ENCODE data around the gene AFMID. TPM values are rescaled to one million over a fixed set of nuclear protein-coding genes. Genes with fewer than 3 reads are reported as not detected.

AFMID gene
- total and polyA plus RNA-seq, 9 of the 15 experiments (the other 6 are each of a cell fraction or from before 2014, with no cell fraction given): 62.1 to 188 (median 74.4) TPM

GRCh38 chr17:78144736-78145641, 42.2 kb upstream of the AFMID start (continued):
- TF ChIP-seq MGA (IDR thresholded peaks at IDR 0.05) (peak; percentile 41; the same call in 1 of the 2 replicates), E2F6 (IDR thresholded peaks at IDR 0.05; ENCODE audit: borderline replicate concordance in 1 of 2, extremely low read depth in 1 of 2, insufficient read depth in 1 of 2, insufficient read length in 1 of 2, low read depth in 1 of 2, low read length in 1 of 2, poor library complexity in 1 of 2, severe bottlenecking in 1 of 2) (no peak), SETDB1 (IDR thresholded peaks at IDR 0.05; ENCODE audit: low read length) (no peak), ZNF253 (CRISPR knock-in tag; conservative IDR thresholded peaks at IDR 0.05) (no peak), SIN3B (IDR thresholded peaks at IDR 0.05; ENCODE audit: low read depth) (no peak), POLR2G (IDR thresholded peaks at IDR 0.05; ENCODE audit: low read depth, low read length) (peak; percentile 25; the same call in 1 of the 2 replicates), NFRKB (IDR thresholded peaks at IDR 0.05; ENCODE audit: low read depth) (no peak), CBFB (CRISPR knock-in tag; IDR thresholded peaks at IDR 0.05) (0 out of 2 replicates have a peak, but pooled peaks have one; percentile 48), ZBTB33 (CRISPR knock-in tag; IDR thresholded peaks at IDR 0.05) (0 out of 2 replicates have a peak, but pooled peaks have one; percentile 13)
